GM12878 (cell line): ENCODE results near the gene CYP1B1. TPM values are rescaled to one million over a fixed set of nuclear protein-coding genes. Genes with fewer than 3 reads are reported as not detected.

ENCODE experiments used
- ATAC-seq: fragments of 200-7000 bp; cut with Tn5 transposase; 3 replicates; pipeline ENCODE4 v1.9.1; 2020; ENCODE audit warnings: mild to moderate bottlenecking, moderate library complexity
- BruUV-seq: library from RNA; stranded (reverse); fragments of 400-500 nt; replicated peaks from 2 replicates; lab custom pipeline; 2021; lab: Mats Ljungman, UMichigan
- CTCF ChIA-PET: fragments of 300-600 bp; sonication (Branson Sonifier 250); formaldehyde crosslinking; extraction: SDS; loops from one replicate; lab custom pipeline; 2021; ENCODE audit warnings: inconsistent platforms; lab: Yijun Ruan, JAX
- POLR2A ChIA-PET: fragments of 350-600 bp; formaldehyde crosslinking; extraction: SDS; loops from one replicate; lab custom pipeline; 2021; ENCODE audit warnings: inconsistent platforms; lab: Charles Lee
- RAD21 ChIA-PET: fragments of 300-600 bp; sonication (Branson Sonifier 250); formaldehyde crosslinking; loops from one replicate; lab custom pipeline; 2023; ENCODE audit warnings: antibody characterized with exemption; ENCODE audit not compliant: unreplicated experiment; lab: Charles Lee
- SMC1A ChIA-PET: fragments of 300-600 bp; sonication (Branson Sonifier 250); formaldehyde crosslinking; loops from one replicate; lab custom pipeline; 2023; ENCODE audit not compliant: unreplicated experiment, uncharacterized antibody; lab: Charles Lee
- DNase-seq: peaks from one replicate; pipeline ENCODE4 v3.0.0-alpha.2; 2011; ENCODE audit warnings: low read depth, low spot score
- FAIRE-seq: peaks from 3 replicates; lab custom pipeline; 2011; peaks lifted over from hg19 to GRCh38; lab: Jason Lieb, UNC
- H2AFZ ChIP-seq: 2 replicates; pipeline ENCODE4 v1.6.0; 2011; ENCODE audit warnings: low read depth, low read length, control low read depth; ENCODE audit not compliant: control insufficient read depth
- H3K27ac ChIP-seq: 2 replicates; pipeline ENCODE4 v1.5.1; 2011; ENCODE audit warnings: control low read depth; ENCODE audit not compliant: control insufficient read depth, insufficient read depth
- H3K27me3 ChIP-seq, 2 experiments: replicated peaks in 1 of 2; 2 replicates each; pipeline versions ENCODE4 v1.6.0 to v1.6.1; 2011; ENCODE audit warnings: low read length in 1 of 2; ENCODE audit not compliant: control insufficient read depth in 2 of 2, insufficient read depth in 2 of 2
- H3K36me3 ChIP-seq, 2 experiments: 2 replicates each; pipeline ENCODE4 v1.5.1; 2011; ENCODE audit warnings: low read length in 1 of 2; ENCODE audit not compliant: control insufficient read depth in 2 of 2, insufficient read depth in 2 of 2
- H3K4me1 ChIP-seq: 2 replicates; pipeline ENCODE4 v1.6.1; 2011; ENCODE audit warnings: mild to moderate bottlenecking, low read length, moderate library complexity, mixed read lengths; ENCODE audit not compliant: control insufficient read depth, insufficient read depth
- H3K4me2 ChIP-seq: 2 replicates; pipeline ENCODE4 v1.6.0; 2011; ENCODE audit warnings: control low read depth; ENCODE audit not compliant: control insufficient read depth, insufficient read depth
- H3K4me3 ChIP-seq: fragments of 200-600 bp; sonication (generic); 2 replicates; pipeline ENCODE4 v1.5.1; 2016
- H3K79me2 ChIP-seq: 2 replicates; pipeline ENCODE4 v1.6.0; 2011; ENCODE audit warnings: low read length; ENCODE audit not compliant: control insufficient read depth, insufficient read depth
- H3K9ac ChIP-seq: 2 replicates; pipeline ENCODE4 v1.8.0; 2011; ENCODE audit warnings: low read length, control low read depth, mixed read lengths; ENCODE audit not compliant: control insufficient read depth, insufficient read depth
- H3K9me3 ChIP-seq: replicated peaks from 3 replicates; pipeline ENCODE4 v1.5.1; 2011; ENCODE audit warnings: mild to moderate bottlenecking, low read length; ENCODE audit not compliant: control insufficient read depth, insufficient read depth
- H4K20me1 ChIP-seq: 2 replicates; pipeline ENCODE4 v1.6.0; 2011; ENCODE audit not compliant: control insufficient read depth, insufficient read depth
- CREB1 ChIP-seq: IDR thresholded peaks from 2 replicates; pipeline ENCODE4 v1.6.1; 2012; ENCODE audit warnings: low read depth, mild to moderate bottlenecking, inconsistent platforms
- CREM ChIP-seq: IDR thresholded peaks from 2 replicates; pipeline ENCODE4 v1.6.1; 2014; ENCODE audit warnings: antibody characterized with exemption, low read depth
- EP300 ChIP-seq, 2 experiments: fragments of 150-350 bp in 1 of 2; IDR thresholded peaks; 2 replicates each; pipeline ENCODE4 v1.6.1; 2011 to 2012; ENCODE audit warnings: low read depth in 2 of 2, low read length in 2 of 2, borderline replicate concordance in 1 of 2, improper control_type of control experiment in 1 of 2, inconsistent platforms in 1 of 2; ENCODE audit not compliant: control insufficient read depth in 1 of 2
- HDAC2 ChIP-seq: fragments of 200-600 bp; sonication (generic); IDR thresholded peaks from 2 replicates; pipeline ENCODE4 v1.6.1; 2017
- MTA3 ChIP-seq: IDR thresholded peaks from 2 replicates; pipeline ENCODE4 v1.6.1; 2012; ENCODE audit warnings: low read length, inconsistent platforms, borderline replicate concordance
- NFIC ChIP-seq: IDR thresholded peaks from 2 replicates; pipeline ENCODE4 v1.6.1; 2012; ENCODE audit warnings: low read depth, mild to moderate bottlenecking, inconsistent platforms, low read length, moderate library complexity
- RUNX3 ChIP-seq: IDR thresholded peaks from 2 replicates; pipeline ENCODE4 v1.6.1; 2012; ENCODE audit warnings: low read length, inconsistent platforms
- TAF1 ChIP-seq: IDR thresholded peaks from 2 replicates; pipeline ENCODE4 v1.6.1; 2011; ENCODE audit warnings: mild to moderate bottlenecking, low read depth, low read length, borderline replicate concordance
- WGBS: methylation state at CpG from one replicate; pipeline ENCODE4 v1.1.6; 2016; ENCODE audit warnings: low lambda C conversion rate; ENCODE audit not compliant: insufficient replicate concordance, insufficient coverage; ENCODE audit errors: missing lambda C conversion rate; 5-methylcytosine and 5-hydroxymethylcytosine counted together
- in situ Hi-C: fragments of 300-500 bp; cut with MboI; formaldehyde crosslinking; loops from 9 replicates; pipeline ENCODE4 v1.14.3; 2018; ENCODE audit warnings: mixed read lengths
- intact Hi-C: fragments of 100-400 bp; cut with micrococcal nuclease; formaldehyde crosslinking; loops from one replicate; pipeline ENCODE4 v1.14.2; 2022; ENCODE audit not compliant: unreplicated experiment
- polyA plus RNA-seq, 11 experiments: library from polyadenylated mRNA; depleted of rRNA in 4 of 11; unstranded in 6 of 11; stranded (reverse) in 5 of 11; fragments of >200 nt; fragmentation: Nextera tagmentation in 4 of 11; fragmentation: Illumina TruSeq in 1 of 11; extraction: Ambion mirVana in 4 of 11; extraction: Trizol in 1 of 11; gene quantifications; 1 replicate in 1 of 11; 2 replicates in 10 of 11; pipeline versions ENCODE4 v1.2.1 to v1.2.3, GENCODE V29; 2011 to 2016; ENCODE audit warnings: inconsistent platforms in 2 of 11, missing spikeins in 2 of 11, low read depth in 1 of 11
- total RNA-seq, 4 experiments: library from RNA; depleted of rRNA in 3 of 4; stranded (reverse); fragments of >200 nt in 3 of 4; fragmentation: Illumina TruSeq in 1 of 4; extraction: Trizol in 1 of 4; gene quantifications; 2 replicates each; pipeline versions ENCODE4 v1.2.1 to v1.2.3, GENCODE V29; 2013 to 2021
- TF ChIP-seq, protein P1 (sequence below): fragments of 450-650 bp; formaldehyde crosslinking; IDR thresholded peaks from 2 replicates; pipeline ENCODE4 v1.4.0; 2022; ENCODE audit warnings: mild to moderate bottlenecking, moderate library complexity

Gene CYP1B1
- total and polyA plus RNA-seq, 10 of the 15 experiments (the other 5 are each of a cell fraction or from before 2014, with no cell fraction given) = 0.35 to 29.7 (median 3.4) TPM

DNA sequence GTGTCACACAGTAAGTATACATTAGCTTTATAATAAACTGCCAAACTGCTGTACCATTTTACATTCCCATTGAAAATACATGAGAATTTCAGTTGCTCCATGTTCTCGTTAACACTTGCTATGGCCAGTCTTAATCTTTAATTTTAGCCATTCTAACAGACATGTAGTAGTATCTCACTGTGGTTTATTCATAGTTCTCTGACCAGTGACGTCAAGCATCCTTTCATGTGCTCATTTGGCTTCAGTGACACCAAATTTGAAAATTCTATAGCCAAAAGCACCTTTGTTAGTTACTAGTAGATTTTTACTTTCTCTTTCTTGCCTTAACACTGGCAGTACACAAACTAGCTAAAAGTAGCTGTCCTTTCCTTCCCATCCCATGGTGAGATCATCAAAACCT, 43.0 kb downstream of the CYP1B1 start:
- ATAC-seq (no peak), FAIRE-seq (no peak), DNase-seq (no peak)
- no TSS peak for BruUV-seq
- no peak overlapping the region for H3K27ac ChIP-seq
- no peak overlapping the region for H3K4me3 ChIP-seq
- H3K79me2 ChIP-seq = no peaks in the 10 kb centered on the region
- H3K36me3 ChIP-seq = no peaks in the 10 kb centered on the region
- H3K9me3 ChIP-seq = no peaks in the 10 kb centered on the region; the same call in 2 of the 3 replicates
- in situ Hi-C loops = no loop called here
- ChIA-PET RAD21 (no interaction called here), CTCF (no interaction called here)
- no peaks in the 10 kb centered on the region for H3K27me3 ChIP-seq
- H2AFZ ChIP-seq = peak overlapping the region; percentile 25; the same call in 1 of the 2 replicates
- peaks cover 14% of the 10 kb centered on the region for H3K4me1 ChIP-seq
- TF ChIP-seq MTA3 = no peak
- TF ChIP-seq EP300 (IDR thresholded peaks at IDR 0.05; ENCODE audit: borderline replicate concordance in 1 of 2, control insufficient read depth in 1 of 2, low read depth in 2 of 2, low read length in 2 of 2) = no peak
- peak; percentile 87 for TF ChIP-seq CREM
- TF ChIP-seq NFIC = peak; percentile 11; the same call in 1 of the 2 replicates
- peak; percentile 88 for TF ChIP-seq CREB1
- no peak for TF ChIP-seq HDAC2
- peak; percentile 28; the same call in 1 of the 2 replicates for TF ChIP-seq RUNX3
- TF ChIP-seq TAF1 = no peak
- TF ChIP-seq, protein P1, sequence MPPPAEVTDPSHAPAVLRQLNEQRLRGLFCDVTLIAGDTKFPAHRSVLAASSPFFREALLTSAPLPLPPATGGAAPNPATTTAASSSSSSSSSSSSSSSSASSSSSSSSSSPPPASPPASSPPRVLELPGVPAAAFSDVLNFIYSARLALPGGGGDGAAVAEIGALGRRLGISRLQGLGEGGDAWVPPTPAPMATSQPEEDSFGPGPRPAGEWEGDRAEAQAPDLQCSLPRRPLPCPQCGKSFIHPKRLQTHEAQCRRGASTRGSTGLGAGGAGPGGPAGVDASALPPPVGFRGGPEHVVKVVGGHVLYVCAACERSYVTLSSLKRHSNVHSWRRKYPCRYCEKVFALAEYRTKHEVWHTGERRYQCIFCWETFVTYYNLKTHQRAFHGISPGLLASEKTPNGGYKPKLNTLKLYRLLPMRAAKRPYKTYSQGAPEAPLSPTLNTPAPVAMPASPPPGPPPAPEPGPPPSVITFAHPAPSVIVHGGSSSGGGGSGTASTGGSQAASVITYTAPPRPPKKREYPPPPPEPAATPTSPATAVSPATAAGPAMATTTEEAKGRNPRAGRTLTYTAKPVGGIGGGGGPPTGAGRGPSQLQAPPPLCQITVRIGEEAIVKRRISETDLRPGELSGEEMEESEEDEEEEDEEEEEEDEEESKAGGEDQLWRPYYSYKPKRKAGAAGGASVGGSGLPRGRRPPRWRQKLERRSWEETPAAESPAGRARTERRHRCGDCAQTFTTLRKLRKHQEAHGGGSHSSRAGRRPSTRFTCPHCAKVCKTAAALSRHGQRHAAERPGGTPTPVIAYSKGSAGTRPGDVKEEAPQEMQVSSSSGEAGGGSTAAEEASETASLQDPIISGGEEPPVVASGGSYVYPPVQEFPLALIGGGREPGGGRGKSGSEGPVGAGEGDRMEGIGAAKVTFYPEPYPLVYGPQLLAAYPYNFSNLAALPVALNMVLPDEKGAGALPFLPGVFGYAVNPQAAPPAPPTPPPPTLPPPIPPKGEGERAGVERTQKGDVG (CRISPR knock-in tag) = no peak
- TF ChIP-seq, all 136 proteins: peak for 4
- H3K4me2 ChIP-seq = 0 out of 2 replicates have a peak overlapping the region, but pooled peaks have one; percentile 44
- SMC1A ChIA-PET = interaction anchor here (1.2 kb wide), 1 partner anchor 9 kb away, joined by 3 read pairs; no protein-coding TSS in a partner anchor
- no peak overlapping the region for H3K9ac ChIP-seq
- H4K20me1 ChIP-seq = no peaks in the 10 kb centered on the region
- POLR2A ChIA-PET = no interaction called here
- 72% methylated on average over 2 of the region's 2 CpGs for WGBS
- intact Hi-C loops = no loop called here
